ENCODE data around the gene ZNRF4.

DNA sequence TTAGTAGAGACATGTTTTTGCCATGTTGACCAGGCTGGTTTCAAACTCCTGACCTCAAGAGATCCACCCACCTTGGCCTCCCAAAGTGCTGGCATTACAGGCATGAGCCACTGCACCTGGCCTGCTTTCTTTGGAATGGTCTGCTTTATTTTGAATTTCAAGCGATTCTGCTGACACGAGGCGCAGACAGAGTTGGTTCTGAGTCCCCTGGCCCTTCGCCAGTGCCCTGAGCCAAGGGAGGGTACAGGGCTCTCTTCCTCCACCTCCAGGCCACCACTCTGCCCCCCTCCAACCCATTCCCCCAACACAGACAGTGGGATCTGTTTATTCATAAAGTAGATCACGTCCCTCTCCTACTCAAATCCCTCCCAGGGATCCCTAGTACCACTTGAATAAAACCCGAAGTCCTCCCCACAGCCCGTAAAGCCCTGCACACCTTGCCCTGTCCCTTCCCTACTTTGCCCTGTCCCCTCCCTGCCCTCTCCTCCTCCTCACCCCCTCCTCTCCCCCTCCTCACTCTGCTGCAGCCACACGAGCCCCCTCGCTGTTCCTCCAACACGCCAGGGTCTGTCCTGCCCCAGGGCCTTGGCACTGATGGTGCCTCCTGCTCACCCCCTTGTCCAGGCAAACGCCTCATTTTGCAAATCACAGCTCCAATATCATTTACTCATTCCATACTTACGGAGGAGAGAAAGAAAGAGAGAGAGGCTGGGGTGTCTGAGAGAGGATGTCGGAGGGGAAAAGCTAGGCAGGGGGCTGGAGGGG lies 22.4 kb downstream of the ZNRF4 start:
- TF ChIP-seq EZH2phosphoT487 (IDR thresholded peaks at IDR 0.05; ENCODE audit: borderline replicate concordance), result no peak
- no peak for TF ChIP-seq CTCF (conservative IDR thresholded peaks at IDR 0.05; ENCODE audit: low read length)
